Calu3 (cell line): Measurements from ENCODE around the gene FAF1. TPM values are rescaled to one million over a fixed set of nuclear protein-coding genes. Genes with fewer than 3 reads are reported as not detected.
A peak's percentile ranks its signal among the peaks of the same experiment; 100 is the strongest.
"Not testable (repeated sequence)": the region's sequence is repeated elsewhere in the genome, so short reads cannot be mapped to it uniquely, and the experiment has no call there.

Source experiments
- BruUV-seq: library from RNA; stranded (reverse); fragments of 400-500 nt; replicated peaks from 2 replicates; lab custom pipeline; 2021; lab: Mats Ljungman, UMichigan
- CTCF ChIA-PET: fragments of 300-600 bp; sonication (Branson Sonifier 250); formaldehyde crosslinking; loops from one replicate; lab custom pipeline; 2022; ENCODE audit warnings: antibody characterized with exemption; lab: Charles Lee
- DNase-seq: peaks from one replicate; pipeline ENCODE4 v3.0.0; 2022
- H3K27ac Mint-ChIP-seq: one replicate; pipeline ENCODE4 v1.8.0; 2022; ENCODE audit warnings: mixed read lengths; ENCODE audit not compliant: unreplicated experiment
- H3K27me3 Mint-ChIP-seq: one replicate; pipeline ENCODE4 v1.8.0; 2022; ENCODE audit warnings: mixed read lengths; ENCODE audit not compliant: unreplicated experiment
- H3K36me3 Mint-ChIP-seq: one replicate; pipeline ENCODE4 v1.8.0; 2022; ENCODE audit warnings: mild to moderate bottlenecking, moderate library complexity, mixed read lengths; ENCODE audit not compliant: insufficient read depth, unreplicated experiment
- H3K4me1 Mint-ChIP-seq: one replicate; pipeline ENCODE4 v1.8.0; 2022; ENCODE audit warnings: mild to moderate bottlenecking, low read depth, mixed read lengths; ENCODE audit not compliant: unreplicated experiment
- H3K4me3 Mint-ChIP-seq: one replicate; pipeline ENCODE4 v1.8.0; 2022; ENCODE audit warnings: mild to moderate bottlenecking, low read depth, moderate library complexity, mixed read lengths; ENCODE audit not compliant: unreplicated experiment
- H3K9me3 Mint-ChIP-seq: one replicate; pipeline ENCODE4 v1.8.0; 2022; ENCODE audit warnings: low read depth, mixed read lengths; ENCODE audit not compliant: unreplicated experiment
- intact Hi-C: fragments of 100-400 bp; cut with micrococcal nuclease; formaldehyde crosslinking; loops from one replicate; pipeline ENCODE4 v1.10.0; 2022; ENCODE audit not compliant: unreplicated experiment
- total RNA-seq: library from RNA; stranded (reverse); gene quantifications from 2 replicates; pipeline ENCODE4 v1.2.3, GENCODE V29; 2022
- TF ChIP-seq, protein P1 (sequence below): fragments of 200-600 bp; IDR thresholded peaks from one replicate; pipeline ENCODE4 v1.8.0; 2022; ENCODE audit warnings: antibody characterized with exemption; ENCODE audit not compliant: unreplicated experiment

Gene FAF1
- total RNA-seq, 1 experiment from 2014 or later, result 104 TPM

DNA sequence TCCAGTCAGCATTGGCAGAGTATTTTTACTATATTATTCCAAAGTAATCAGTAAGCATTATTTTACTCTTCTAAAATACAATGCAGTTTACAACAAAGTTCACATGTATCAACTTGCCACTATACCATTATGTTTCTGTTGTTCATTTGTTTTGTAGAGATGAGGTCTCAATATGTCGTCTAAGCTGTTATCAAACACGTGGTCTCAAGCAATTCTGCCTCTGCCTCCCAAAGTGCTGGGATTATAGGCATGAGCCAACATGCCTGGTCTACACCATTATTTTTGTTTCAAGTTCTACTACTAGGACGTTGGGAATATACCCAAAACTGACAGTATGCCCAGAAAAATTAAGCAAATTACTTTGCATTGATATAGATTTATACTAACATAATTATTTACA is 19.8 kb downstream of the FAF1 start:
- TF ChIP-seq, protein P1, sequence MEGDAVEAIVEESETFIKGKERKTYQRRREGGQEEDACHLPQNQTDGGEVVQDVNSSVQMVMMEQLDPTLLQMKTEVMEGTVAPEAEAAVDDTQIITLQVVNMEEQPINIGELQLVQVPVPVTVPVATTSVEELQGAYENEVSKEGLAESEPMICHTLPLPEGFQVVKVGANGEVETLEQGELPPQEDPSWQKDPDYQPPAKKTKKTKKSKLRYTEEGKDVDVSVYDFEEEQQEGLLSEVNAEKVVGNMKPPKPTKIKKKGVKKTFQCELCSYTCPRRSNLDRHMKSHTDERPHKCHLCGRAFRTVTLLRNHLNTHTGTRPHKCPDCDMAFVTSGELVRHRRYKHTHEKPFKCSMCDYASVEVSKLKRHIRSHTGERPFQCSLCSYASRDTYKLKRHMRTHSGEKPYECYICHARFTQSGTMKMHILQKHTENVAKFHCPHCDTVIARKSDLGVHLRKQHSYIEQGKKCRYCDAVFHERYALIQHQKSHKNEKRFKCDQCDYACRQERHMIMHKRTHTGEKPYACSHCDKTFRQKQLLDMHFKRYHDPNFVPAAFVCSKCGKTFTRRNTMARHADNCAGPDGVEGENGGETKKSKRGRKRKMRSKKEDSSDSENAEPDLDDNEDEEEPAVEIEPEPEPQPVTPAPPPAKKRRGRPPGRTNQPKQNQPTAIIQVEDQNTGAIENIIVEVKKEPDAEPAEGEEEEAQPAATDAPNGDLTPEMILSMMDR, result no peak
- no peak overlapping the region for H3K27ac Mint-ChIP-seq
- intact Hi-C loops, result no loop called here
- no peak for DNase-seq
- no peak overlapping the region for H3K4me3 Mint-ChIP-seq
- peaks cover 21% of the 10 kb centered on the region for H3K4me1 Mint-ChIP-seq
- BruUV-seq, result no TSS peak
- no peaks in the 10 kb centered on the region for H3K27me3 Mint-ChIP-seq
- H3K9me3 Mint-ChIP-seq, result no peaks in the 10 kb centered on the region
- CTCF ChIA-PET, result no interaction called here
- no peaks in the 10 kb centered on the region for H3K36me3 Mint-ChIP-seq

DNA sequence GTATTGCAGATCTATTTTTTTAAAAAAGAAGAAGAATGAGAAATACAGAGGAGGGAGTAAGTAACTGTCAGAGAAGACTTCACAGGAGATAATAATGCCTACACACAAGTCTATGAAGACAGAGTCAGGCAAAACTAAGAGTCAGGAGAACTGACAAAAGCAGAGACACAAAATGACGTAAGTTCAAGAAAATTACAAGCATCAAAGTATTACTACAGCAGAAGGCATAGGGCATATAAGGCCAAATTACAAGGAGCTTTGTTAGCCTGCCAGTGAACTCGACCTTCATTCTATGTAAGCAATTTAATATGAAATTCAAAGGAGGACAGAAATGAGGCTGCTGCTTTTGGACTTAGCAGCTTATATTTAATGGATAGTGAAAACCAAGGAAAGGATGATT is 23.7 kb downstream of the FAF1 start:
- no TSS peak for BruUV-seq
- H3K4me3 Mint-ChIP-seq, result no peak overlapping the region
- H3K9me3 Mint-ChIP-seq, result peaks cover 3% of the 10 kb centered on the region
- no peaks in the 10 kb centered on the region for H3K27me3 Mint-ChIP-seq
- TF ChIP-seq, protein P1, result no peak
- peaks cover 24% of the 10 kb centered on the region for H3K4me1 Mint-ChIP-seq
- no peak for DNase-seq
- H3K27ac Mint-ChIP-seq, result no peak overlapping the region
- intact Hi-C loops, result no loop called here
- CTCF ChIA-PET, result no interaction called here
- no peaks in the 10 kb centered on the region for H3K36me3 Mint-ChIP-seq

DNA sequence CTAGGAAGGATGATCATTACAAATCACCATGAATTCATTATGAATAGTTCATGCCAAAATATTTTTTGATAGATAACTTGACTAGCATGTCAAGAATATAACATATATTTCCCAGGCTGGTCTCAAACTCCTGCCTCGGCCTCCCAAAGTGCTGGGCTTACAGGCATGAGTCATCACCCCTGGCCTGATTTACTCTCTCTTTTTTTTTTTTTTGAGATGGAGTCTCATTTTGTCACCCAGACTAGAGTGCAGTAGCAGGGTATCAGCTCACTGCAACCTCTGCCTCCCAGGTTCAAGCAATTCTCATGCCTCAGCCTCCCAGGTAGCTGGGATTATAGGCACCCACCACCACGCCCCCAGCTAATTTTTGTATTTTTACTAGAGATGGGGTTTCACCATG is 24.8 kb downstream of the FAF1 start:
- H3K4me1 Mint-ChIP-seq, result peaks cover 29% of the 10 kb centered on the region

DNA sequence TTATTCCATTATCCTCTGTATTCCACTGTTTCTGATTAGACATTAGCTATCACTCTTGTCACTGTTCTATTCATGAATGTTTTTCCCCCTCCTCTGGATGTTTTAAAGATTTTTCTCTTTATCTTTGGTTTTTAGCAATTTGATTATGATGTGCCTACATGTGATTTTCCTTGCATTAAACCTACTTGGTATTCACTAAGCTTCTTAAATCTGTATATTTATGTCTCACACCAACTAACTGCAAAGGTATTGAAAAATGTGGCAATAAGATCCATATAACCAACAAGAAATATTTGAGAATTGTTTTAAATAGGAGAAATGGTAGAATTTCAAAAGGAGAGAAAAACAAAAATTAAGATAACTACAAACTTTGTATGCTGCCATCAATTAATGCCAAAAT is 25.2 kb downstream of the FAF1 start:
- Mint-ChIP-seq H3K27me3 (no peaks in the 10 kb centered on the region), H3K36me3 (no peaks in the 10 kb centered on the region), H3K4me3 (no peak overlapping the region), H3K27ac (no peak overlapping the region), H3K9me3 (peaks cover 3% of the 10 kb centered on the region), H3K4me1 (peaks cover 29% of the 10 kb centered on the region)
- BruUV-seq, result no TSS peak
- CTCF ChIA-PET, result no interaction called here
- TF ChIP-seq, protein P1, result no peak
- DNase-seq, result no peak
- intact Hi-C loops, result no loop called here

More for the DNA sequence above, 24.8 kb downstream of the FAF1 start:
- intact Hi-C loops, H3K9me3 Mint-ChIP-seq, H3K27me3 Mint-ChIP-seq, H3K27ac Mint-ChIP-seq, DNase-seq, CTCF ChIA-PET, H3K4me3 Mint-ChIP-seq, BruUV-seq, H3K36me3 Mint-ChIP-seq: not testable (repeated sequence)

DNA sequence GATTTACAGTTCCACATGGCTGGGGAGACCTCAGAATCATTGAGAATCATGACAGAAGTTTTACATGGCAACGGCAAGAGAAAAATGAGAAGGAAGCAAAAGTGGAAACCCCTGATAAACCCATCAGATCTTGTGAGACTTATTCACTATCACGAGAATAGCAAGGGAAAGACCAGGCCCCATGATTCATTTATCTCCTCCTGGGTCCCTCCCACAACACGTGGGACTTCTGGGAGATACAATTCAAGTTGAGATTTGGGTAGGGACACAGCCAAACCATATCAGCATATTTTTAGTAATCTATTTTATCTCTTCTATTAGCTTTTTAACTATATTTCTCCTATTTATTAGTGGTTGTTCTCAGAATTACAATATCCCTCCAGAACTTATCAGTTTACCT is 26.3 kb downstream of the FAF1 start:
- H3K27me3 Mint-ChIP-seq, intact Hi-C loops, DNase-seq: not testable (repeated sequence)

DNA sequence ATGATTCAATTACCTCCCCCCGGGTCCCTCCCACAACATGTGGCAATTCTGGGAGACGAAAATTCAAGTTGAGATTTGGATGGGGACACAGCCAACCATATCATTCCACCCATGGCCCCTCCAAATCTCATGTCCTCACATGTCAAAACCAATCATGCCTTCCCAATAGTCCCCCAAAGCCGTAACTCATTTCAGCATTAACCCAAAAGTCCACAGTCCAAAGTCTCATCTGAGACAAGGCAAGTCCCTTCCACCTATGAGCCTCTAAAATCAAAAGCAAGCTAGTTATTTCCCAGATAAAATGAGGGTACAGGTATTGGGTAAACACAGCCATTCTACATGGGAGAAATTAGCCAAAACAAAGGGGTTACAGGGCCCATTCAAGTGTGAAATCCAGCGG is 28.0 kb downstream of the FAF1 start:
- H3K9me3 Mint-ChIP-seq, H3K4me3 Mint-ChIP-seq, H3K36me3 Mint-ChIP-seq, H3K27me3 Mint-ChIP-seq, BruUV-seq, DNase-seq, intact Hi-C loops, CTCF ChIA-PET: not testable (repeated sequence)
- peaks cover 29% of the 10 kb centered on the region for H3K4me1 Mint-ChIP-seq
- peak overlapping the region; percentile 26 for H3K27ac Mint-ChIP-seq

More for the DNA sequence above, 26.3 kb downstream of the FAF1 start:
- CTCF ChIA-PET, H3K4me3 Mint-ChIP-seq, BruUV-seq, H3K27ac Mint-ChIP-seq, H3K36me3 Mint-ChIP-seq, H3K9me3 Mint-ChIP-seq: not testable (repeated sequence)
- H3K4me1 Mint-ChIP-seq, result peaks cover 29% of the 10 kb centered on the region
